SKM-1 (cell line): ENCODE results near the gene TFIP11.
A peak's percentile ranks its signal among the peaks of the same experiment; 100 is the strongest.

ENCODE experiments used
- DNase-seq: peaks from one replicate; lab custom pipeline; 2025; ENCODE audit not compliant: unreplicated experiment; lab: John Stamatoyannopoulos, UW

The TFIP11 gene

DNA sequence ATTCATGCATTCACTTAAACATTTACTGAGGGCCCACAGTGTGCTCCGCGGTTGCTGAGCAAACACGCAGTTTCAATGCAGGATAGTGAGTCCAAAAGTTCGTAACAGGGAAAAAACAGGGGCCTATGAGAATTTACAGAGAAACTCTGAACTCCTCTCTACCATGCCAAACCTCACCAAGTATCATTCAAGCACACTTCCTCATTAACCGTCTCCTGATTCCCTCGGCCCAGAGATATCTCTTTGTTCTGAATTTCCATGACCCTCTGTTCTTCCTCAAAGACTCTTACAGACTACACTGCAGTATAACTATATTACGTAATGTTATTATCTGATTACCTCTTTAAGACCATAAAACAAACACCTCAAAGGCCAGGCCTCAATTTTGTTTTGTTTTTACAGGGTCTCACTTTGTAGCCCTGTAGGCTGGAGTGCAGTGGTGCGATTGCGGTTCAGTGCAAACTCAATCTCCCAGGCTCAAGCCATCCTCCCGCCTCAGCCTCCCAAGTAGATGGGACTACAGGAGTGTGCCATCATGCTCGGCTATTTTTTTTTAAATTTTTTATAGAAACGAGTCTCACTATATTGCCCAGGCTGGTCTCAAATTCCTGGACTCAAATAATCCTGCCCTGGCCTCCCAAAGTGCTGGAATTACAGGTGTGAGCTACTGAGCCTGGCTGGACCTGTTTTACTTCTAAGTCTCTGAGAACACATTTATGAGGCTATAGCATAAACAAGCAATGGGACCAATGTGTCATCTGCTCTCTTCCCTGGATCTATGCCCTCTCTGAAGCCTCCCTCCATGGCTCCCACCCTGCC is 32.3 kb downstream of the TFIP11 start:
- peak; percentile 29 for DNase-seq

DNA sequence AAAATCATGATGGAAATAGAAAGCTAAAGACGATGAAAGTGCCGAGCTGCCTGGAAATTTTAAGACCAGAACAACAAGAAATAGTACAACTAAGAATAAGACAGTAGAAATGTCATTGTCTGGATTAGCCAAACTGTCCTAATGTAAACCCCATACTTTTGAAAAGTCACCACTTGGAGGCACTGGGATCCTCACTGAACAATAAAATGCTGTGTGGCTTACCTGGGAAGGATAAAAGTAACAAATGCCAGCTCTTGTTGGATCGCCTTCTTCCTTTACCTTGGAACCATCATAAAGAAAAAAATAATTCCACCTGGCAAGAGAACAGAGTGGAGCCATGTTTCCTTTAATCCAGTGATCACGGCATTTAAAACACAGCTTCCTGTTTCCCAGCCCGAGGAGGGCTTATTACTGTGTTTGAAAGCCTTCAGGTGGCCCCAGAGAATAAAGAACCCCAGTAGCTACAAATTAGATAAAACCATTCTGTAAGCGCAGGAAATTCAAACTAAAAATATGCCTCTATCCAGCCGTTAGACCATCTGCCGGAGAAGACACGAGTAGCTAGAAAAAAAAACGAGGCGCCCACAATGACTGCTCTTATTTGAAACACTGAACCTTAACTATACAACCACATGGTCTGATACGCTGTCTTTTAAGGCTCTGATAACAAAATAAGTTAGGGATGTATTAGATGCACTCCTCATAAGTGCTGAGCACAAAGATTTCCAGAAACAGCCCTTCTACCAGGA is 33.1 kb downstream of the TFIP11 start:
- no peak for DNase-seq

DNA sequence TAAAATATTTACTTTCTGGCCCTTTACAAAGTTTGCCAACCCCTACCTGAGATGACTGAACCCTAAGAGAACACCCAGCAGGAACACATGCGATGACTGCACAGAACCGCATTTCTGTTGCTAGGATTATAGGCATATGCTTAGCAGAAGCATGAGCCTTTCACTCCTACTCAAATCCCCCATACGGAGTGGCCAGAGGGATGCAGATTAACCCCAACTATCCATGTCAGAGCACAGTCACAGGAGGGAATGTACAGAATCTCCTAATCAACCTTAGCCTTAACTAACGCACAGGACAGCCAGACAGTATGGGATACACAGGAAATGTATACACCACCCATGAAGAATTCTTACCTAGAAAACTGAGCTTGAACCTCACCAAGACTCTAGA is 34.9 kb downstream of the TFIP11 start:
- DNase-seq = no peak

DNA sequence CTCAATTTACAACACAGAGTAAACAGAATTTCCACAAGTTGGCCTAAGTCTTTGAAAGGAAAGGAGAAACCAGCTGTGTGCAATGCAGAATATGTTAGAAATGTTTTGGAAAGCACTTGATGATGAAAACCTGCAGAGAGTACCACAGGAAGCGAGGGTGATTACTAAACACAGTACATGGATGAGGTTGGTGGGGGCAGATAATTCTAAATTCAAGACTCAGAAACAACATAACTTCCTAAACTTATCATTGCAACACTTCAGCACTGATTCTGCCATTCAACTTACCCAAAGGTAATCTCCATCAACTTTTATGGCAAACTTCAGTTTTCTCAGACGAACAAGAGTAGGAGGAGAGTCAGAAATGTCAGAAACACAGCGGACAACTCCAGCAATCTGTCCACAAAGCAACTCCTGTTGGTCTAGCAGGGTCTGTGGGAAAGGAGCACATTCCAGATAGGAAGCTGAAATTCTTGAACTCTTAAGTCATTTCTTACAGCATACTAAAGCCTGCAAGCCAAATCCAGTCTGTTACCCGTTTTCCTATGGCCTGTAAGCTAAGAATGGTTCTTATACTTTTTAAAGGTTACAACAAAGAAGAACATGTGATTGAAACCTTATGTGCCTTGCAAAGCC is 35.5 kb downstream of the TFIP11 start:
- DNase-seq = peak; percentile 8

DNA sequence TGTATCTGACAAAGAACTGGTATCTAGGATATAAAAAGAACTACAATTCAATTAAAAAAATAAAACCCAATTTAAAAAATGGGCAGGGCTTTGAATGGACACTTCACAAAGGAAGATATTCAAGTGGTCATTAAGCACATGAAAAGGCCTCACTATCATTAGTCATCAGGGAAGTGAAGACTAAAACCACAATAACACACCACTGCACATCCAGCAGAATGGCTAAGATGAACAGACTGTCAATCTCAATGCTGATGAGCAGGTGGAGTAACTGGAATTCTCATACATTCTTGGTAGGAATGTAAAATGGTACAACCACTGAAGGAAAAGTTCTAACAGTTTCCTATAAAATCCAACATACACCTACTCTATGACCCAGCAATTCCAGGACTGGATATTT is 37.6 kb downstream of the TFIP11 start:
- no peak for DNase-seq

DNA sequence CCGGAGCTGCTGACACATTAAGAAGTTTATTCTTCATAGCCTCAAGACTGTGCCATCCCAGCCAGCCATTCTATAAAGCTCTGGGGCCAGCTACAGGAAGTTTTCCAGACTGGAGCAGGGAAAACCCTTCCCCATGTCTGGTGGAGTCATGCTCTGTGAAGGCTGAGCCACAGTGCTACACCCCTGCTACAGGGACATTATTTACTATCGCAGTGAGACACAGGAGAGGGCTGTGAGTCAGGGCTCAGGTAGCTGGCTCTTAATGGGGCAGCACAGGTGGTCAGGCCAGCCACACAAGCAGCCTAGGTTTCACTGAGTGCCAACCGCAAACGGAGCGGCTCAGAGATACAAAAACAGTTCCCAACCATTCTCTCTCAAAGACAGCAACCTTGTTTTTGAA is 40.8 kb downstream of the TFIP11 start:
- DNase-seq = no peak

DNA sequence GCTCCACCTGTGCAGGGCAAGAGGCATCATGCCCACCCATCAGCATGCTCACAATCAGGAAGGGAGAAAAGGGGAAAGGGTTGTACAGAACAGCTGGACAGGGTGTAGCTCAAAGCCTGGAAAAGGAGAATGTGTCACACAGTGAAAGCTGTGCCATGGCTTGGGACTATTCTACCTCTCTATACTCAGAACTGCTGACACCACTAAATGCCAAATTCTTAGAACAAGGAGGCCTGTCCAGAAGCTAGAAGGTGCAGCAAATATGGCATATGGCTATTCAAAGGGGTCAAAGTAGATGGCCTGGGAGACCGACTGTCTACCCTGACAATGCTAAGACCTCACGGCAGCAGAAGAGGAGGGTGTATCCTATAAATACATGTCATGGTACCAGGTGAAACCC is 41.5 kb downstream of the TFIP11 start:
- DNase-seq = no peak

DNA sequence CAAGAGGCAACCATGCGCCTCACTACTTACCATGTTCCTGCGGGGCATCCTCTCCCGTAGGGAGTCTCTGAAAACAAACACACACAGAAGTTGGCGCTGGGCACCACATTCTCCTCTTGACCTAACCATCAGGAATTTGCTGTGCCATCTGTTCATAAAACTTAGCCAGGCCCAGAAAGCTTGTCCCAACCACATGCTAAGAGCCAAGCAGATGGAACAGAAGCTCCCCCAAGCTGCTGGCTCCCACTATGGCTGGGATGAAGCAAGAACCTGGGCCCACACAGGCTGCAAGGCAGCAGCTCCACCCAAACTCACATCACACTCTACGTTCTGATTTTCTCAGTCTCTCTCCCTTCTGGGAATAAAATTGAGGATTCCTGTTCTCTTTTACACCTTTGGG is 46.1 kb downstream of the TFIP11 start:
- no peak for DNase-seq

DNA sequence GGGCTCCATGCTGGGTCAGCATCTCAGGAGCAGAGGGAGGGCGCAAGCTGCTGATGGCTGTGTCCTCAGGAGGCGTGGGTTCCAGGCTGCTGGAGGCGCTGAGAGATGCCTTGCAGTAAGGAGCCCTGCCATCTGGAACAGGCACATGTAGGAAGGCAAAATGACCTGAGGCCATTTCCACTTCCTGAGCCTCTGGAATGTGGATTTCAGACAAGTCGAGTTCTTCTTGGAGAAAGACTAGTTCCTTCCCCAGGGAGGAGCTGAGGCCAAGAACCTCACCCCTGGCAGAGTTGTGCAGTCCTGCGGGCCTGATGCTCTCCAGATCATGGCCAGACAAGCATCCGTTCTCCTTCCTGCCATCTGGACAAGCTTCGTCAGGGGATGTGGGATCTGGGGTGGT is 48.0 kb downstream of the TFIP11 start:
- no peak for DNase-seq

DNA sequence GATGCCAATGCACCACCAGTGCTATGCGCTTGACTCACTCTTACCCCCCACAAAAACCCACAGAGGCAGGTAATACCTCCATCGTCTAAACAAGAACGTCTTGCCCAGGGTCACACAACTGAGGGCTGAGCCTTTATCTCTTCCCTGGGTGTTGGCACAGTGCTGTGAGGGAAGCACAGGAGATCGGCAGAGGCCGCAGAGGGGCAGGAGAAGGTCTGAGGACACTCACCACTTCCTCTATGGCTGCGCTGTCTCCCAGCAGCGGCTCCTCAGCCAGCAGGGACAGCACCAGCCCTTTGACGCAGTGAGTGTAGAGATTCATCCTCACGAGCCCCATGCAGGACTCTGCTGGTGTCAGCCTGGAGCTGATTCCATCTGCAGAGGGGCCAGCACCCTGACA is 48.6 kb downstream of the TFIP11 start:
- DNase-seq = no peak

DNA sequence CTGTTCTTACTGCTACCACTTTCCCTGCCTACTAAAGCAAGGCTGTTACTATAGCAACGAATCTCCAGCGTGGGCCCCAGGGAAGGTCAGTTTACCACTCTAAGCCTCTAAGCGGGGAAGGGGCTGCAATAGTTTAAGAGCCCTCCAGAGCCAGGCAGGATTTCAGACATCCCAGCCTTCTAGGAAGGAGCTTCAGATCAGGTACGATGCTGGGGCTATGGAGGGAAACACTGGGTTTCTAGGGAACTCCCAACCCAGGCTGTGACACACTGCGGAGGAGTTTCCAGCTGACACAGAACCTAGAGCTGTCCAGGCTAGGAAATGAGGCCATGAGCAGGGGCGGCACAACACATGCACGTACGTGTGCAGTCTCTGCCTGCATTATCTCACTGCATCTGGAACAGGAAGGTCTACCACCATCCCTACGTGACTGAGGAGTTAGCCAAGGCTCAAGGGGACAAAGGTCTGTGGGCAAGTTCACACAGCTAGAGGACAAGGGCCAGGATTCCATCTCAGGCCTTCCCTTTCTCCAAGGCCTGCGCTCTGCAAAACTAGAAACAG is 49.1 kb downstream of the TFIP11 start:
- DNase-seq = no peak

DNA sequence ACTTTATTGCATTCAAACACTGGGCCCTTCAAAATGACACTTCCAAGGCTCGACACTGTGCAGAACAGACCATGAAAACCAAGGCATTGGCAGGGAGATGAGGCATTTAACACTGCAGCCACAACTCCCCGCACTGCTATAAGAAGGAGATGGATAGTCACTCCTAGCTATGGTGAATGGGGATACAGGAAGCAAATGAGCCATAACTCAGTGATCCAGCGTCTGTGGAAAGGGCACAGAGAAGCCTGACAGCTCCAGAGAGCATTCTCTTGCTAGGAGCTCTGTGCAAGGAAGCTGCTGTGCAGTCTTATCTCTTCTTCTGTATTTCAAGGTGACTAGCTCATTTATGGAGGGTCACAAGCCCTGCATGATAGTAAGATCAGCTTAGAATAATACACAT is 49.6 kb downstream of the TFIP11 start:
- no peak for DNase-seq

DNA sequence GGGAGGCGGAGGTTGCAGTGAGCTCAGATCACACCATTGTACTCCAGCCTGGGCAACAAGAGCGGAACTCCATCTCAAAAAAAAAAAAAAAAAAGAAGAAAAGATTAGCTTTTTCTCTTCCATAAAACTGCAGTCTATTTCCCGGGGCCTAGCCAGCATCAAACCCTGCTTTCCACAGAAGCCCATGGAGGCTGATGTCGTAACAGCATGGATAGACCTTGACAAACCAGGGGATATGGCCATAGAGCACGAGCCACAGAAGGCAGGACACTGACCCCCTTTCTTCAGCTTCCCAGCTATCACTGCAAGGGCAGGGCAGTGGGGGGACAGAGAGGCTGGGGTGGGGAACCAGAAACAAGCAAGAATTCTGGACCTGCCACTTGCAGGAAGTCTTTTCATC is 50.2 kb downstream of the TFIP11 start:
- DNase-seq = no peak

DNA sequence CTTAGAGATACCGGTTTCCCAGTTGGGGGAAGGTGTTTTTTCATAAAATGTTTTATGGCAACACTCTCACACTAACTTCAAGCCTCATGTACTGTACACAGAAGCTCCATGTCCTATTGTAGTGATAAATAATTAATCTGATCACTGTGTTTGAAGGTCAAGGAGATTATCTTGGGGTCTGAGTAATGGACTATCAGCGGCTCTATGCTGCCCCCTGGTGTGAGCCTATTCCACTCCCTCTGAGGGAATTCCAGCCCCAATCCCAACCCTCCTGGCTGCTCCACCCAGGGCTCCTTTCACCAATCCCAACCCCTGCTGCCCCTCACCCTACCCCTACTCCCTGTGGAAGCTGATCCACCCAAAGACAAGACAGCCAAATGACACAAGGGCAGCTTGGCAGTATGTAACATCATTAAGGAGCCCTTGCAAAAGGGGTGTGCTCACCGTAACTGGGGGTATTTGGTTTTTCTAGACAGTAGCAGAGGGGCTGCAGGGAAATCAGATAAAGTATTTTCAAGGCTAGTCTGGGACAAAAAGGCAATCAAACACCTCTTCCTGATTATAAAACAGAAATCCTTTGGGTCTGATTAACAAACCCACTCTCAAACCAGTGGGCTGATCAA is 51.0 kb downstream of the TFIP11 start:
- DNase-seq = no peak

DNA sequence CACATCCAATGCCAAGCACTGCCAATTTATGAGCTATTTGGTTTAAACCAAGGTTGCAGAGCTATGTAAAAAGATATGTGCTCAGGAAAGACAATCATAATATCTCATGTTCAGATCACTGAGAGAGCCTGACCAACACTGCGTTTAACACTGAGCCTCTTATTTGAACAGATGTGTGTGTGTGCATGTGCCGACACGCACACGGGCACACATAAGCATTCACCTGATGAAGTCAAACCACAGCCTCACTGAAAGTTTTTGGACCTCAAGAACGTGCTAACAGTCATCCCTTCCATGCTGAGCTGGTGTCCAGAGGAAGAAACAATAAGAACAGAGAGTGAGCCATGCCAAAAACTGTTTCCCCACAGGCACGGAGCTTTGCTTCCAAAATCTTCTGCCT is 52.1 kb downstream of the TFIP11 start:
- DNase-seq = no peak

DNA sequence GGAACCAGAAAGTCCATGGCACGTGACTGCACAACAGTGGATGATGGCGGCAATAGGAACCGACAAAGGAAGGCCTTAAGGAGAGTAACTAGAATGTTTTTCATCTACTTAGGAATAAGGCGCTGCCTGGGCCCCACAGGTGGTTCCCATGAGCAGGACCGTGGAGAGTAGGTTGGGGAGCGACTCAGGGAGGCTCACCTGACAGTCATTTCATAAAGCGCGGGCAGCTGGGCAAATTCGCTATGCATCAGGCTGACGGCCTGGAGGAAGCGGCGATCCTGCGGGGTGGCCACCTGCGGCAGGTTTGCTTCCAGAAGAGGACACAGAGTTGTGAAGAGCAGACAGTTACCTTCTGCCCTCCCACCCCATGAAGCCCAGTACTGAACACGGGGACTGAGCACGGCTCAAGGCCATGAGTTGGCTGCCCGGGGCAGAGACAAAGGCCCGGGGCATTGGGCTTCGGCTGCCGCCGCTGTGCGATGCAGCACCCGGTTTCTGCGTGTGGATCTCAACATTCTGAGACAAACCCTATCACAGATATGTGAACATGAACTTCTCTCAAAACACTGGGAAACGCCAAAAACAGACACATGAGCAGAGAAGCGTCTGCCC is 54.5 kb downstream of the TFIP11 start:
- no peak for DNase-seq

DNA sequence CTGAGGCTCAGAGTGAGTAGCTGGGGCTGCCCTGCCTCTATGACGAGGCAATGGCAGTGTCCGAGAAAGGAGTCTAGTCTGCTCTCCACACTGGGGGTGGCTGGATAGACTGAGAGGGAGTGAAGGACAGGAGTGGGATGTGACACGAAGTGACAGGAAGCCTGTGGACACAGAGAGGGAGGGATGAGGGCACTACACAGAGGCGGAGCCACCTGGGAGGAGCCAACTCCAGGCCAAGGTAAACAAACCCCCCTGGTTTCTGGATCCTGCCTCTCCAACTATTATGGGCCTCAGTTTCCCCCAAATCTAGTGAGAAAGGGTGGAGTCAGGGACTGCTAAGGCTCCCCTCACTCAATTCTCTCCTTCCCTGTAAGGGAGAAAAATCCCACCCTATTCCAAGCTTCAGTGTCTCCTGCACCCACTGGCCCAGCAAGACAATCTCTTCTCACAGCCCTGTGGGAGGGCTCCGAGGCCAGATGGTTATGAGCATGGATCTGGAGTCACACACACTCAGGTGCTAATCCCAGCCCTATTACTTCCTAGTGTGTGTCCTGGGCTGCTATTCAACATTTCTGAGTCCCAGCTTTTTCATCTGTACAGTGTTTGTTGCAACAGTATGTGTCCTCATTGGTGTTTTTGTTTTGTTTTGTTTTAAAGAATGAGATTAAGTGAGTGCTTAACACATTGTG is 58.3 kb downstream of the TFIP11 start:
- no peak for DNase-seq

DNA sequence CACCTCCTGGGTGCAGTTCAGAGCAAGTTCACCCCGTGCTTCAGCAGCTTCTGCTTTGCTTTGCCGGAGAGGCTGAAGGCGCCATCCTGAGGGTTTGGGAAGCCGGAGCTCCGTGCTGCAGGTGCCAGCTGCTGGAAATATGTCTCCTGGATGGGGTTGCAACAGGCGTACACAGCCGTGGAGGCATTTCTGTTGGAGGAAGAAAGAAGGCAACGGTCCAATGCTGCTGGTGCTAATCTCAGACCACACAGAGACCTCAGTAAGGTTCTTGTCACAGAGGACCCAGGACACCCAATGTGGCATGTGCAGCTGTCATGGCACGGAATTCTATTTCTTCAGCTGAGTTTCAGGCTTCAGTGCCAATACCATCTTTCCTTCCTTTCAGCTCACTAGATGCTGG is 59.1 kb downstream of the TFIP11 start:
- DNase-seq = no peak

DNA sequence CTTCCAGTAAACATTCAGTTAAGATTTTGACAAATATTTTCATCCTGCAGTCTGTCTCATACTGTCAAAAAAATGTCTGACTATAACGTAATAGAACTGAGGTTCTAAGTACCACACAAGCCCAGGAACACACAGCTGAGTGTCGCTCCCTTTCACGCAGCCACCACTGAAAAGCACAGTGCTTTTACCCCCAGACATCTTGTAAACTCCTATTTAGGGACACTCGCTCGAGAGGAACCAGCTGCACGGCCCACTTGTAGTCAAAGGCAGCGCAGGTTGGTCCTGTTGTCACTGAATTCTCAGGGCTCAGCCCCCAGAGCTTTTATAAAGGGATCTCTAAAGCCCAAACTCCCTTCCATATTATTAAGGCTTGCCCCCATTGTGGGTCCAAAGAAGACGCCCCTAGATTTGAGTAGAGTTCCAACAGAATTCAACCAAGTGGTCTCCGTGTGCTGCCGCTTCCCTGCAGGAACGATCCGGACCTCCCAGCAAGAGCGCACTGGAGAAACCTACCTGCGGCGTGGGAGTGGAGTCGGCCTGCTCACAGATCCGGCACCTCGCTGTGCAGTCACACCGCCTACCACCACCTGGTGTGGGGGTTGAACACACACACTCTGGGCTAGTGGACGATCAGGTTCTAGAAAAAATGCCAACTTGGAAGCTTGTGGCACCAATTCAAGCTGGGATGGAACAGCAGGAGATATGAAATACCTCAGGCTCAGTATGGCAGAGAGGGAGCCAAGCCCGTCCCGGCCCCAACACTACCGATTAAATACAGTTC is 59.8 kb downstream of the TFIP11 start:
- DNase-seq = no peak
